Left forelimb (tissue), 1 donor: ENCODE results near the gene NUDT14.

Experiments
- DNase-seq: peaks from one replicate; pipeline ENCODE4 v3.0.0-alpha.2; 2018; ENCODE audit warnings: low spot score

The NUDT14 gene

DNA sequence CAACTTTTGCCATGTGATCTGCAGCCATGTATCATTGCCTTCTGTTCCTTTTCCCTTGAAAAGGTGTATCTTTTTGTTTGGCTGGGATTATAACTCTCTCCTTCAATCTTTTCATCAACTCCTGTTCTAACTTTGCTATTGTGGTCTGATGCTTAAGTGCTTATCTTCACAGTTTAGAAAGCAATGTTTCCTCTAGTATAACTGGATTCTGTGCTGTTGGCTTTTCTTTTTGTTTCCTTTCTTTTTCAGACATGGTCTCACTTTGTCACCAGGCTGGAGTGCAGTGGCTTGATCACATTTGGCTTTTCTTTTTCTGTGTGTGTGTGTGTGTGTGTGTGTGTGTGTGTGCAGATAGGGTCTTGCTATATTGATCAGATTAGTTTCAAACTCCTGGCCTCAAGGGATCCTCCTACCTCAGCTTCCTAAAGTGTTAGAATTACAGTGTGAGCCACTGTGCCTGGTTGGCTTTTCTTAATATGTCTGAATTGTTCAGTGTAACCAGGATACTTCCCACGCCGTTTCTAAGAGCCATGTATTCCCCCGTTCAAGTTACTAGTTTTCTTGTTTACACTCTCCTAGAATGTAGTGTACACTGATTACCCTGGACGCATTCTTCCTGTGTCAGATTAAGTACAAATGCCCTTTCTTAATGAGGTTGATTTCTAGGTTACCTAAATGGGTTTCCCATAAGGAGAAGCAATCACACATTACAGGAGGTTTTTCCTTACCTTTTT, 48.0 kb downstream of the NUDT14 start:
- no peak for DNase-seq

DNA sequence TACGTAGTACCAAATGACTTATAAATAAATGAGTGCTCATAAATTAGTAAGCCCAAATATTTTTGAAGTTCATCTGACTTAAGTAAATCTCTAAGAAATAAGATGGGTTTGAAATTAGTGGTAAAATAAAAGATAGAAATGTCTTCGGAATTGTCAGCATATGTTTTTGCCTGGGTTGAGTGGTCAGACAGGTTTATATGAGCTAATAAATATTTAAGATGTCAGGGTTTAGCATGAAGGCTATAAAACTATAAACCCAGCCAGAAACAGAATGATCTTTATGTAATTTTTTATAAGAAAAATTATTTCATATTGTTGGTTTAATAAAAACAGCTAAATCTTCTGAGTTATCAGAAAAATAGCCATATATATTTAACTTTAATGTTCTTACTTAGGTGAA, 49.9 kb downstream of the NUDT14 start:
- no peak for DNase-seq

- peak; percentile 8 for DNase-seq
Measured at GRCh38 chr14:105128059-105128458, 53.1 kb downstream of the NUDT14 start.

DNA sequence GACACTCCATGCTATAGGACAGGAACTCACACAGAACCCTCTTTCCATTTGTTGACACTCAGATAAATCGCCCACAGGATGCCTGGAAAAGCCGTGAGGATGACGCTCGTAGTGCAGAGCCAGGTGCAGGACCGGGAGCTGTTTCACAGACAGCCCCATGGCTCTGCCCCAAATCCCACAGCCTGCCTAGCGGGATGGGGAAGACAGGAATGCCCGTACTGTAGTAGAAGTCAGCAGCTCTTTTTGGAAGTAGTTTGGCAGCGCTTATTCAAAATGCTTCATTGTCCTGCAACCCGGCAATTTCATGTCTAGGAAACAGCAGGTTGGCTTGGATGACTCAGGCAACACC, 54.2 kb downstream of the NUDT14 start:
- peak; percentile 63 for DNase-seq

- DNase-seq: peak; percentile 63
Measured at GRCh38 chr14:105126126-105126980, 54.8 kb downstream of the NUDT14 start.

DNA sequence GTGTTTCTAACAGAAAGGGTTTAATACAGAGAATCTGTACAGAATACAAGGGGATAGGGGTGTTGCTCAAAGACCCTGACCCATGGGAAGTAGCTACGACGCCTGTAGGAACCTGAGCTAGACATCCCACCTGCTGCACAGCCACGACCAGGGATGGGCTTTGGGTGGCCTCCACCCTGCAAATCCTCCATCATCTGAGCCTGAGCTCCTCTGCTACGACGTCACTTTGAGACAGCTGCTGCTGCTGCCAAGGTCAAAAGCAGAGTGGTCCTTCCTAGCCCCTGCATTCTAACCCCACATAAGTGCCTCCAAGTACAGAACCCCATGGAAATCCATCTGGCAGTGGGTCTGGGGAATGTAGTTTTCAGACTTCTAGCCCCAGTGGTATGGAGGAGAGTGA, 56.3 kb downstream of the NUDT14 start:
- peak; percentile 34 for DNase-seq

DNA sequence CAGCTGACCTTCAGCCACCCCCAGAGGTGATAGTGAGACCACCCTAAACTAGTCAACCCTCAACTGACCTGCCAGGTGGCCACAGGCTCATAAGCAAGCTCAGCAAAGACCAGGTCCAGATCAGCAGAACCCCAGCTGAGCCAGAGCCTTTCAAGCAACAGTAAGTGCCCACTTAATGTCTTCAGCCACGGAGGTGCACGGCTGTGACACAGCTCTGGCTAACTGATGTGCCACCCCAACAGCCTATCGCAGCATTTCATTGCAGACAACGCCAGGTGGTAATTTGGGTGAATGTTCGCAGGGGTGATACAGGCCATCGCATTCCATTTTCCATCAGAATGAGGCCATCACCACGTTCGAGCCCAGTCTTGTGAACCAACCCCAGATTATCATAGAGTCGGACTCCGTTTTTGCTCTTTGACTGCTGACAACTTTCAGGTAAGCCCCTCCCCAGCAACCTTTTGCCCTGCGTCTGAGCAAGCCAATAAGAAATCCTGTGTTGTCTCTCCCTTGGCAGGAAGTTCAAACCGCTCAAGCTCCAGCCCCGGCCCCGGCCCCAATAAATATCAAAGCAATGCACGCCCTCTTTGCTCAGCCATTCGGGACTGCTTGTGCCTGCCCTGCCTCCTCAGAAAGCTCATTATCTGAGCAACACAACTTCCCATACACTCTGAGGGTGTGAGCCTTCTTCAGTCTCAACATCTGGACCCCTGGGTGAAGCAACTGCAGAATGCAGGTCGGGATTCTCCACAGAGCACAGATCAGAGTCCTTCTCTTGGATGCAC, 56.9 kb downstream of the NUDT14 start:
- peak; percentile 58 for DNase-seq

DNA sequence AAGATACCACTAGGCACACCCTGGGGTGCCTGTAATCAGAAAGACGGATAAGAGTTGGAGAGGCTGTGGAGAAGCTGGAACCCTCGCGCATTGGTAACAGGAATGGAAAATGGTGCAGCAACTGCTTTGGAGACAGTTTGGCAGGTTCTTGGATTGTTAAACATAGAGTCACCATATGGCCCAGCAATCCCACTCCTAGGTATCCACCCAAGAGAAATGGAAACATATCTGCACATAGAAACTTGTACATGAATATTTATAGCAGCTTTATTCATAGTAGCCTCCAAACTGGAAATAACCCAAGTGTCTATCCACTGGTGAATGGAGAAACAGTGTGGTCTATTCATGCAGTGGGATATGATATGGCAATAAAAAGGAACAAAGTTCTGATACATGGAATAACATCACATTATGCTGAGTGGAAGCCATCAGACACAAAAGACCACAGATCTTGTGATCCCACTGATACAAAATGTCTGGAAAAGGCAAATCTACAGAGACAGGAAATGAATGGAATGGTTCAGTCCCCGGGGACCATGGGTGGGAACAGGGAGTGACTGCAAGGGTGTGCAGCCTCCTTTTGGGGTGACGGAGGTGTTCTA, 57.9 kb downstream of the NUDT14 start:
- DNase-seq: peak; percentile 37
